ENCODE results near the gene CAMTA1. TPM values are rescaled to one million over a fixed set of nuclear protein-coding genes. Genes with fewer than 3 reads are reported as not detected.

The CAMTA1 gene
- total RNA-seq, 1 experiment from 2014 or later = 69.5 TPM

DNA sequence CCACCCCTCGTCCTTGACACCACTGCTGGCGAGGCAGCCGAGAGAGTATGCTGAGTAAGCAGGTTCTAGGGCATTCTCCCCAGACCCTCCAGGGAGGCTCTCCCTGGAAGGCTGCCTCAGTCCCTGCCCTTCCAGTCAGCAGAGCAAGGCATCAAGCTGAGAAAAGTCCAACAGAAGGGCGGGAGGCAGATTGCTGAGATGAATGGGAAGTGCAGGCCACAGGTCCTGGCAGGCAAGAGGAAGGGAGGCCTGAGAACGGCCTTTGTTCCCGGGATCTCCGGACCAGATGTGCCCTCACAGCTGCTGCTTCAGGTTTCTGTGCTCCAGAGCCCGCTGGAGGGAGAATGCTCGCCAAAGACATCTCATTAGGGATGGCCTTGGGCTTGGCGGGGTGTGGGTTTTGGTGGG is 715.8 kb downstream of the CAMTA1 start:
- Histone ChIP-seq H3K27ac (ENCODE audit: low read depth, low read length) (no peak overlapping the region), H3K4me3 (replicated peaks in 1 of 2; ENCODE audit: low read depth in 1 of 2, low read length in 2 of 2) (no peak overlapping the region), H3K79me2 (ENCODE audit: insufficient read depth, low read length) (no peaks in the 10 kb centered on the region), H2AFZ (ENCODE audit: low read depth, low read length, poor library complexity, severe bottlenecking) (no peak overlapping the region), H3K9me3 (ENCODE audit: control insufficient read depth in 1 of 2, insufficient read depth in 1 of 2, low read depth in 1 of 2, low read length in 2 of 2) (peaks cover 0 to 4% of the 10 kb centered on the region in 2 experiments; a peak in 1 of 4 replicates), H3K36me3 (ENCODE audit: control insufficient read depth in 1 of 2, insufficient read depth in 2 of 2, low read length in 2 of 2) (no peaks in the 10 kb centered on the region), H3K4me2 (ENCODE audit: low read length) (no peak overlapping the region), H3K4me1 (ENCODE audit: control insufficient read depth in 1 of 2, insufficient read depth in 2 of 2, low read length in 2 of 2) (no peaks in the 10 kb centered on the region), H4K20me1 (ENCODE audit: insufficient read depth) (no peaks in the 10 kb centered on the region), H3K9ac (ENCODE audit: low read length) (no peak overlapping the region), H3K9me2 (ENCODE audit: insufficient read depth) (no peaks in the 10 kb centered on the region), H3K27me3 (ENCODE audit: insufficient read depth, low read length) (no peaks in the 10 kb centered on the region)
- DNase-seq (ENCODE audit: low read depth, low spot score) = no peak
- ChIA-PET CTCF (no interaction called here), POLR2A (no interaction called here), RAD21 (ENCODE audit: low non-redundant PET in 1 of 2, low total read pairs in 2 of 2, uncharacterized antibody in 2 of 2, unreplicated experiment in 2 of 2) (no interaction called here)
- BruUV-seq (replicated peaks) = no TSS peak
- ATAC-seq = no peak
- intact Hi-C loops (cut with micrococcal nuclease) = no loop called here
- no peak for TF ChIP-seq ELF1 (IDR thresholded peaks at IDR 0.05; ENCODE audit: borderline replicate concordance, low read depth)

GRCh38 chr1:7501723-7502603 is 716.7 kb downstream of the CAMTA1 start:
- TF ChIP-seq REST (IDR thresholded peaks at IDR 0.05; ENCODE audit: low read depth) = no peak
- no peak for TF ChIP-seq EGR1 (IDR thresholded peaks at IDR 0.05; ENCODE audit: low read depth)
- no peak for TF ChIP-seq YY1 (IDR thresholded peaks at IDR 0.05; ENCODE audit: extremely low read depth, insufficient replicate concordance, low read depth, low read length)
- TF ChIP-seq CTCF (IDR thresholded peaks at IDR 0.05 in 2 of 3, conservative IDR thresholded peaks at IDR 0.05 in 1 of 3; ENCODE audit: borderline replicate concordance in 1 of 3, insufficient read depth in 1 of 3, low read depth in 2 of 3, low read length in 2 of 3) = no peak
- TF ChIP-seq SRF (IDR thresholded peaks at IDR 0.05; ENCODE audit: low read depth) = no peak
- no peak for TF ChIP-seq RAD21 (IDR thresholded peaks at IDR 0.05; ENCODE audit: low read depth)
- no peak for TF ChIP-seq ELF1 (IDR thresholded peaks at IDR 0.05; ENCODE audit: borderline replicate concordance, low read depth)
- no peak for TF ChIP-seq CEBPB (IDR thresholded peaks at IDR 0.05; ENCODE audit: low read depth)
- no peak for TF ChIP-seq ZNF274 (IDR thresholded peaks at IDR 0.05; ENCODE audit: low read depth, low read length)
- TF ChIP-seq SP1 (IDR thresholded peaks at IDR 0.05; ENCODE audit: low read depth) = no peak
- Histone ChIP-seq H3K27ac (ENCODE audit: low read depth, low read length) (no peak overlapping the region), H3K9me2 (ENCODE audit: insufficient read depth) (no peaks in the 10 kb centered on the region), H3K4me2 (ENCODE audit: low read length) (no peak overlapping the region), H3K9ac (ENCODE audit: low read length) (no peak overlapping the region), H3K79me2 (ENCODE audit: insufficient read depth, low read length) (no peaks in the 10 kb centered on the region), H3K9me3 (ENCODE audit: control insufficient read depth in 1 of 2, insufficient read depth in 1 of 2, low read depth in 1 of 2, low read length in 2 of 2) (peaks cover 0 to 4% of the 10 kb centered on the region in 2 experiments; a peak in 1 of 4 replicates), H3K36me3 (ENCODE audit: control insufficient read depth in 1 of 2, insufficient read depth in 2 of 2, low read length in 2 of 2) (no peaks in the 10 kb centered on the region), H3K4me3 (replicated peaks in 1 of 2; ENCODE audit: low read depth in 1 of 2, low read length in 2 of 2) (no peak overlapping the region), H3K4me1 (ENCODE audit: control insufficient read depth in 1 of 2, insufficient read depth in 2 of 2, low read length in 2 of 2) (no peaks in the 10 kb centered on the region), H3K27me3 (ENCODE audit: insufficient read depth, low read length) (no peaks in the 10 kb centered on the region), H4K20me1 (ENCODE audit: insufficient read depth) (no peaks in the 10 kb centered on the region), H2AFZ (ENCODE audit: low read depth, low read length, poor library complexity, severe bottlenecking) (no peak overlapping the region)
- no TSS peak for BruUV-seq (replicated peaks)
- DNase-seq (ENCODE audit: low read depth, low spot score) = no peak
- intact Hi-C loops (cut with micrococcal nuclease) = no loop called here
- RAD21 ChIA-PET (ENCODE audit: low non-redundant PET in 1 of 2, low total read pairs in 2 of 2, uncharacterized antibody in 2 of 2, unreplicated experiment in 2 of 2) = no interaction called here
- CTCF ChIA-PET = no interaction called here
- no peak for ATAC-seq
- POLR2A ChIA-PET = no interaction called here

All from HCT116 (cell line).